Left ventricle myocardium inferior (tissue), 1 donor: ENCODE measurements around the gene REG3G. TPM values are rescaled to one million over a fixed set of nuclear protein-coding genes. Genes with fewer than 3 reads are reported as not detected.

Experiments used
- DNase-seq: peaks from one replicate; pipeline ENCODE4 v3.0.0-alpha.2; 2020
- H3K27ac ChIP-seq: fragments of 200-600 bp; replicated peaks from 2 replicates; pipeline ENCODE4 v1.8.0; 2021
- H3K27me3 ChIP-seq: fragments of 200-600 bp; 2 replicates; pipeline ENCODE4 v1.8.0; 2021; ENCODE audit warnings: low read depth
- H3K36me3 ChIP-seq: fragments of 200-600 bp; 2 replicates; pipeline ENCODE4 v1.8.0; 2021
- H3K4me1 ChIP-seq: fragments of 200-600 bp; 2 replicates; pipeline ENCODE4 v1.8.0; 2021
- H3K4me3 ChIP-seq: fragments of 200-600 bp; 2 replicates; pipeline ENCODE4 v1.8.0; 2021; ENCODE audit warnings: mild to moderate bottlenecking, moderate library complexity
- H3K9me3 ChIP-seq: fragments of 200-600 bp; replicated peaks from 2 replicates; pipeline ENCODE4 v1.8.0; 2021
- CTCF ChIP-seq: fragments of 200-600 bp; IDR thresholded peaks from 2 replicates; pipeline ENCODE4 v1.8.0; 2021; ENCODE audit warnings: antibody characterized with exemption, mild to moderate bottlenecking, borderline replicate concordance
- intact Hi-C: fragments of 100-400 bp; cut with micrococcal nuclease; formaldehyde crosslinking; loops from one replicate; pipeline ENCODE4 v1.11.0; 2022
- long read RNA-seq: library from polyadenylated mRNA; unstranded; transcript quantifications from one replicate; pipeline ENCODE4 v2.0.0, GENCODE V29; 2021
- total RNA-seq: library from RNA; stranded (reverse); fragmentation: NEBNext Ultra II Directional; extraction: Animal tissue kit (Norgen Biotek cat#: 25700); gene quantifications from one replicate; pipeline ENCODE4 v1.2.1, GENCODE V29; 2021
- donor health status: DM: no; HTN: yes; CAD: no; lungs with severe emphysema.

The REG3G gene
- not detected for total RNA-seq
- long read RNA-seq = 0 reads

DNA sequence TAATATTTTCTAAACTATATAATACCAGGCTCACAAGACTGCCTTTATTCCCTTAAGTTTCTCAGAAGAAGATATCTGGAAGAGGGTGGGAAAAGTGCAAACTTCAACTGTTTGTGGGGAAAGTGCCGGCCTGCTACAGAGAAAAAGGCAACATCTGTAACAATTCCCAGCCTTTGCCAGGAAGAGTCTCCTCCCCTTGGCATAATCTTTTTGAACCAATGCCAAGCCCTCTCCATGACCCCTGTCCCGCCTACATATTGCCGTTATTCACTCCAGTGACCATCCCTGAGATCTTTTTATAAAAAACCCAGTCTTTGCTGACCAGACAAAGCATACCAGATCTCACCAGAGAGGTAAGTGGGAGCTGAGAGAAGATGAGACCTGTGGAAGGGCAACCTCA is at the start of gene REG3G:
Gene REG3G (plus strand): TSS at position 282 of the 400 bp plus-strand sequence. CDS start 392 bp downstream, outside the sequence.
- intact Hi-C loops = no loop called here
- Histone ChIP-seq H3K9me3 (peaks cover 10% of the 10 kb centered on the region), H3K27ac (no peak within 1 kb of the TSS), H3K4me3 (no peak within 1 kb of the TSS), H3K27me3 (no peaks in the 10 kb centered on the region), H3K36me3 (no peaks in the 10 kb centered on the region), H3K4me1 (no peaks in the 10 kb centered on the region)
- no peak for DNase-seq
- no peak for TF ChIP-seq CTCF

DNA sequence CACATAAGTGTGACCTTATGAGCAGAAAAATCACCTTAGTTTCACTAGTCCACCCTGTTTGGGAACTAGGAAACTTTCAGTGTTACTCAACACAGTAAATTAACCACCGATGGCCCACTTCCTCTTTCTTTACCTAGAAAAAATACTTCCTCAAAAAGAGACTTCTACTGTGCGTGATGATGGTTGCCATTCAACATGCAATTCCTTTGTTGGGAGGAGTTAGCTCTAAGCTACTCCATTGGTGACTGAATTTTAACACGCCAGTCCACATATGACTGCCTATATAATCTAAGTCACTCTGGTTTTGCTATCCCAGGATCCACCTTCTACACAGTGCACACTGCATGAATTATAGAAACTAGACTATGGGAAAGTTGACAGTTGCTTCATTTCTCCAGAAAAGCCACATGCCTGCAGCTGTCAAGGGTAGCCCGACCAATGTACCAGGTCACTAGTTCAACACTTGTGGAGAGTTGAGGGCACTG is 47.8 kb upstream of the REG3G start:
- TF ChIP-seq CTCF = no peak
- H3K27ac ChIP-seq = no peak overlapping the region
- H3K27me3 ChIP-seq = peaks cover 33% of the 10 kb centered on the region
- no peaks in the 10 kb centered on the region for H3K4me1 ChIP-seq
- DNase-seq = no peak
- H3K36me3 ChIP-seq = no peaks in the 10 kb centered on the region
- H3K9me3 ChIP-seq = no peaks in the 10 kb centered on the region
- intact Hi-C loops = no loop called here
- no peak overlapping the region for H3K4me3 ChIP-seq

- intact Hi-C loops = no loop called here
- no peak for DNase-seq
- Histone ChIP-seq H3K36me3 (no peaks in the 10 kb centered on the region), H3K4me3 (no peak overlapping the region), H3K27ac (no peak overlapping the region), H3K4me1 (no peaks in the 10 kb centered on the region), H3K9me3 (no peaks in the 10 kb centered on the region), H3K27me3 (peaks cover 33% of the 10 kb centered on the region)
- TF ChIP-seq CTCF = no peak
These were observed 47.2 kb upstream of the REG3G start for GRCh38 chr2:78978340-78978739.

GRCh38 chr2:78979380-78980151 is 45.9 kb upstream of the REG3G start:
- peak; percentile 49 for TF ChIP-seq CTCF
- no peaks in the 10 kb centered on the region for H3K4me1 ChIP-seq
- H3K4me3 ChIP-seq = no peak overlapping the region
- DNase-seq = no peak
- H3K27ac ChIP-seq = no peak overlapping the region
- H3K36me3 ChIP-seq = no peaks in the 10 kb centered on the region
- H3K27me3 ChIP-seq = peaks cover 33% of the 10 kb centered on the region
- no peaks in the 10 kb centered on the region for H3K9me3 ChIP-seq
- intact Hi-C loops = no loop called here

GRCh38 chr2:78980152-78980465 is 45.4 kb upstream of the REG3G start:
- intact Hi-C loops = no loop called here
- no peaks in the 10 kb centered on the region for H3K9me3 ChIP-seq
- H3K27ac ChIP-seq = no peak overlapping the region
- H3K4me3 ChIP-seq = no peak overlapping the region
- TF ChIP-seq CTCF = no peak
- peaks cover 33% of the 10 kb centered on the region for H3K27me3 ChIP-seq
- no peaks in the 10 kb centered on the region for H3K36me3 ChIP-seq
- no peak for DNase-seq
- no peaks in the 10 kb centered on the region for H3K4me1 ChIP-seq
